Osteocyte (in vitro differentiated cells): ENCODE data around the gene CADM1. TPM values are rescaled to one million over a fixed set of nuclear protein-coding genes. Genes with fewer than 3 reads are reported as not detected.

Experiments used
- DNase-seq: peaks from one replicate; pipeline ENCODE4 v3.0.0; 2021; ENCODE audit warnings: mixed read lengths; ENCODE audit not compliant: unreplicated experiment; ENCODE audit errors: extremely low spot score
- H3K27ac Mint-ChIP-seq: one replicate; pipeline ENCODE4 v1.8.0; 2021; ENCODE audit warnings: mild to moderate bottlenecking, mixed read lengths; ENCODE audit not compliant: unreplicated experiment
- H3K27me3 Mint-ChIP-seq: one replicate; pipeline ENCODE4 v1.8.0; 2021; ENCODE audit warnings: mixed read lengths; ENCODE audit not compliant: unreplicated experiment
- H3K36me3 Mint-ChIP-seq: one replicate; pipeline ENCODE4 v1.8.0; 2021; ENCODE audit warnings: mixed read lengths; ENCODE audit not compliant: unreplicated experiment
- H3K4me1 Mint-ChIP-seq: one replicate; pipeline ENCODE4 v1.8.0; 2021; ENCODE audit warnings: mixed read lengths; ENCODE audit not compliant: unreplicated experiment
- H3K4me3 Mint-ChIP-seq: one replicate; pipeline ENCODE4 v1.8.0; 2021; ENCODE audit warnings: mild to moderate bottlenecking, moderate library complexity, mixed read lengths; ENCODE audit not compliant: unreplicated experiment
- H3K9me3 Mint-ChIP-seq: one replicate; pipeline ENCODE4 v1.8.0; 2021; ENCODE audit warnings: mixed read lengths; ENCODE audit not compliant: unreplicated experiment
- CTCF ChIP-seq: fragments of 200-600 bp; sonication (generic); IDR thresholded peaks from 2 replicates; pipeline ENCODE4 v1.5.0; 2021; ENCODE audit warnings: antibody characterized with exemption, mild to moderate bottlenecking, moderate library complexity
- total RNA-seq: library from RNA; stranded (reverse); gene quantifications from 2 replicates; pipeline ENCODE4 v1.2.1, GENCODE V29; 2021

The CADM1 gene
- total RNA-seq, 1 donor from 2014 or later: 24.2 TPM

GRCh38 chr11:115128226-115128625, 376.0 kb downstream of the CADM1 start:
- peaks cover 13% of the 10 kb centered on the region for H3K27me3 Mint-ChIP-seq

GRCh38 chr11:115127790-115128189, 376.4 kb downstream of the CADM1 start:
- H3K9me3 Mint-ChIP-seq: no peaks in the 10 kb centered on the region
- H3K4me1 Mint-ChIP-seq: no peaks in the 10 kb centered on the region
- H3K4me3 Mint-ChIP-seq: no peak overlapping the region
- no peak for DNase-seq
- no peak for TF ChIP-seq CTCF
- H3K27me3 Mint-ChIP-seq: peaks cover 13% of the 10 kb centered on the region
- H3K36me3 Mint-ChIP-seq: no peaks in the 10 kb centered on the region
- no peak overlapping the region for H3K27ac Mint-ChIP-seq

More at GRCh38 chr11:115128226-115128625, 376.0 kb downstream of the CADM1 start:
- H3K4me3 Mint-ChIP-seq: no peak overlapping the region
- H3K9me3 Mint-ChIP-seq: no peaks in the 10 kb centered on the region
- TF ChIP-seq CTCF: no peak
- H3K36me3 Mint-ChIP-seq: no peaks in the 10 kb centered on the region
- DNase-seq: no peak
- H3K4me1 Mint-ChIP-seq: no peaks in the 10 kb centered on the region
- H3K27ac Mint-ChIP-seq: no peak overlapping the region

GRCh38 chr11:115126515-115127208, 377.6 kb downstream of the CADM1 start:
- H3K36me3 Mint-ChIP-seq: no peaks in the 10 kb centered on the region
- no peak for DNase-seq
- no peak for TF ChIP-seq CTCF
- peaks cover 10% of the 10 kb centered on the region for H3K27me3 Mint-ChIP-seq
- no peak overlapping the region for H3K4me3 Mint-ChIP-seq
- no peaks in the 10 kb centered on the region for H3K4me1 Mint-ChIP-seq
- H3K27ac Mint-ChIP-seq: no peak overlapping the region
- H3K9me3 Mint-ChIP-seq: no peaks in the 10 kb centered on the region

- Mint-ChIP-seq H3K9me3 (no peaks in the 10 kb centered on the region), H3K27me3 (peaks cover 12% of the 10 kb centered on the region), H3K4me3 (no peak overlapping the region), H3K36me3 (no peaks in the 10 kb centered on the region), H3K27ac (no peak overlapping the region), H3K4me1 (no peaks in the 10 kb centered on the region)
- no peak for TF ChIP-seq CTCF
- no peak for DNase-seq
Observed at GRCh38 chr11:115126092-115126491, 378.1 kb downstream of the CADM1 start.

- no peaks in the 10 kb centered on the region for H3K9me3 Mint-ChIP-seq
- H3K27ac Mint-ChIP-seq: no peak overlapping the region
- H3K4me3 Mint-ChIP-seq: no peak overlapping the region
- H3K4me1 Mint-ChIP-seq: no peaks in the 10 kb centered on the region
- H3K27me3 Mint-ChIP-seq: peaks cover 18% of the 10 kb centered on the region
- no peak for DNase-seq
- H3K36me3 Mint-ChIP-seq: no peaks in the 10 kb centered on the region
- no peak for TF ChIP-seq CTCF
Observed at GRCh38 chr11:115124786-115125185, 379.4 kb downstream of the CADM1 start.
